Endothelial cell (in vitro differentiated cells): ENCODE results near the gene KCNA3. TPM values are rescaled to one million over a fixed set of nuclear protein-coding genes. Genes with fewer than 3 reads are reported as not detected.

ENCODE experiments used
- DNase-seq: peaks from one replicate; pipeline ENCODE4 v3.0.0; 2021; ENCODE audit warnings: low spot score
- H3K27ac Mint-ChIP-seq: one replicate; pipeline ENCODE4 v1.8.0; 2021; ENCODE audit warnings: mixed read lengths, inconsistent platforms; ENCODE audit not compliant: unreplicated experiment
- H3K27me3 Mint-ChIP-seq: one replicate; pipeline ENCODE4 v1.8.0; 2021; ENCODE audit warnings: mild to moderate bottlenecking, moderate library complexity, mixed read lengths, inconsistent platforms; ENCODE audit not compliant: unreplicated experiment
- H3K36me3 Mint-ChIP-seq: one replicate; pipeline ENCODE4 v1.8.0; 2021; ENCODE audit warnings: mild to moderate bottlenecking, low read depth, mixed read lengths, inconsistent platforms; ENCODE audit not compliant: unreplicated experiment
- H3K4me1 Mint-ChIP-seq: one replicate; pipeline ENCODE4 v1.8.0; 2021; ENCODE audit warnings: mild to moderate bottlenecking, mixed read lengths, inconsistent platforms; ENCODE audit not compliant: unreplicated experiment
- H3K4me3 Mint-ChIP-seq: one replicate; pipeline ENCODE4 v1.8.0; 2021; ENCODE audit warnings: mild to moderate bottlenecking, mixed read lengths, inconsistent platforms; ENCODE audit not compliant: unreplicated experiment
- H3K9me3 Mint-ChIP-seq: one replicate; pipeline ENCODE4 v1.8.0; 2021; ENCODE audit warnings: mixed read lengths, inconsistent platforms; ENCODE audit not compliant: unreplicated experiment
- CTCF ChIP-seq: fragments of 200-600 bp; sonication (generic); IDR thresholded peaks from one replicate; pipeline ENCODE4 v1.5.0; 2021; ENCODE audit warnings: antibody characterized with exemption; ENCODE audit not compliant: unreplicated experiment
- total RNA-seq: library from RNA; stranded (reverse); fragmentation: NEBNext Ultra II Directional; extraction: Animal tissue kit (Norgen Biotek cat#: 25700); gene quantifications from one replicate; pipeline ENCODE4 v1.2.1, GENCODE V29; 2021; ENCODE audit not compliant: unreplicated experiment

KCNA3 gene
- total RNA-seq, 1 donor from 2014 or later: 0.26 TPM

GRCh38 chr1:110657351-110657750 lies 17.4 kb downstream of the KCNA3 start:
- Mint-ChIP-seq H3K36me3 (no peaks in the 10 kb centered on the region), H3K27ac (no peak overlapping the region), H3K4me3 (no peak overlapping the region), H3K27me3 (no peaks in the 10 kb centered on the region), H3K4me1 (peaks cover 5% of the 10 kb centered on the region), H3K9me3 (no peaks in the 10 kb centered on the region)
- no peak for DNase-seq
- TF ChIP-seq CTCF: no peak

GRCh38 chr1:110650609-110651008 lies 24.1 kb downstream of the KCNA3 start:
- no peak for DNase-seq
- Mint-ChIP-seq H3K9me3 (no peaks in the 10 kb centered on the region), H3K4me3 (no peak overlapping the region), H3K27me3 (no peaks in the 10 kb centered on the region), H3K36me3 (no peaks in the 10 kb centered on the region), H3K4me1 (peaks cover 8% of the 10 kb centered on the region), H3K27ac (no peak overlapping the region)
- TF ChIP-seq CTCF: no peak

GRCh38 chr1:110648417-110648816 lies 26.3 kb downstream of the KCNA3 start:
- Mint-ChIP-seq H3K4me1 (peaks cover 15% of the 10 kb centered on the region), H3K27ac (no peak overlapping the region), H3K9me3 (no peaks in the 10 kb centered on the region), H3K36me3 (no peaks in the 10 kb centered on the region), H3K27me3 (no peaks in the 10 kb centered on the region), H3K4me3 (no peak overlapping the region)
- no peak for DNase-seq
- no peak for TF ChIP-seq CTCF

GRCh38 chr1:110647254-110647891 lies 27.4 kb downstream of the KCNA3 start:
- no peak for DNase-seq
- no peaks in the 10 kb centered on the region for H3K9me3 Mint-ChIP-seq
- H3K27me3 Mint-ChIP-seq: no peaks in the 10 kb centered on the region
- H3K27ac Mint-ChIP-seq: no peak overlapping the region
- H3K36me3 Mint-ChIP-seq: no peaks in the 10 kb centered on the region
- peaks cover 10% of the 10 kb centered on the region for H3K4me1 Mint-ChIP-seq
- no peak for TF ChIP-seq CTCF
- no peak overlapping the region for H3K4me3 Mint-ChIP-seq

GRCh38 chr1:110645821-110646735 lies 28.7 kb downstream of the KCNA3 start:
- no peak for DNase-seq
- Mint-ChIP-seq H3K4me1 (peaks cover 10% of the 10 kb centered on the region), H3K27ac (no peak overlapping the region), H3K9me3 (no peaks in the 10 kb centered on the region), H3K36me3 (no peaks in the 10 kb centered on the region), H3K27me3 (no peaks in the 10 kb centered on the region), H3K4me3 (no peak overlapping the region)
- TF ChIP-seq CTCF: no peak
